HepG2 (cell line): Measurements from ENCODE around the gene CTIF. TPM values are rescaled to one million over a fixed set of nuclear protein-coding genes. Genes with fewer than 3 reads are reported as not detected.

ENCODE experiments used
- ATAC-seq: fragments of 200-7000 bp; cut with Tn5 transposase; 3 replicates; pipeline ENCODE4 v1.9.1; 2020; ENCODE audit warnings: mild to moderate bottlenecking, moderate library complexity
- BruUV-seq: library from RNA; stranded (reverse); fragments of 400-500 nt; replicated peaks from 2 replicates; lab custom pipeline; 2021; lab: Mats Ljungman, UMichigan
- CTCF ChIA-PET: fragments of 300-600 bp; formaldehyde crosslinking; extraction: SDS; loops from one replicate; lab custom pipeline; 2021; ENCODE audit warnings: low total read pairs, inconsistent platforms, low intra/inter-chr PET ratio; lab: Yijun Ruan, JAX
- POLR2A ChIA-PET: fragments of 350-600 bp; sonication (Branson Sonifier 250); formaldehyde crosslinking; loops from one replicate; lab custom pipeline; 2020; ENCODE audit warnings: antibody characterized with exemption, inconsistent platforms; lab: Yijun Ruan, JAX
- DNase-seq: peaks from one replicate; pipeline ENCODE4 v3.0.0-alpha.2; 2015; ENCODE audit warnings: low spot score
- FAIRE-seq: peaks from 3 replicates; lab custom pipeline; 2011; peaks lifted over from hg19 to GRCh38; lab: Jason Lieb, UNC
- H2AFZ ChIP-seq: one replicate; pipeline ENCODE4 v1.6.1; 2011; ENCODE audit warnings: low read length, inconsistent platforms
- H3K27ac ChIP-seq: fragments of 300-600 bp; 3 replicates; pipeline ENCODE4 v1.8.0; 2011; ENCODE audit warnings: mixed run types, mild to moderate bottlenecking, mixed read lengths, low read length, inconsistent platforms; ENCODE audit not compliant: insufficient read depth; ENCODE audit errors: extremely low read length
- H3K27me3 ChIP-seq, 2 experiments: fragments of 200-600 bp in 1 of 2; 2 replicates in 1 of 2; 3 replicates in 1 of 2; pipeline versions ENCODE4 v1.6.0 to v1.8.0; 2011; ENCODE audit warnings: low read length in 2 of 2, mild to moderate bottlenecking in 2 of 2, moderate library complexity in 2 of 2, inconsistent platforms in 1 of 2; ENCODE audit not compliant: insufficient read depth in 2 of 2, control insufficient read depth in 1 of 2
- H3K36me3 ChIP-seq, 2 experiments: fragments of 200-600 bp in 1 of 2; replicated peaks in 1 of 2; 2 replicates in 1 of 2; 3 replicates in 1 of 2; pipeline versions ENCODE4 v1.5.1 to v1.8.0; 2011; ENCODE audit warnings: low read length in 2 of 2, inconsistent platforms in 1 of 2; ENCODE audit not compliant: insufficient read depth in 2 of 2, control insufficient read depth in 1 of 2
- H3K4me1 ChIP-seq: 2 replicates; pipeline ENCODE4 v1.5.1; 2012; ENCODE audit warnings: low read length, inconsistent platforms; ENCODE audit not compliant: insufficient read depth
- H3K4me2 ChIP-seq: 2 replicates; pipeline ENCODE4 v1.6.0; 2011; ENCODE audit warnings: low read depth, low read length, inconsistent platforms
- H3K4me3 ChIP-seq, 3 experiments: fragments of 200-600 bp in 1 of 3; sonication (generic), shearing (Covaris generic) in 1 of 3; replicated peaks in 1 of 3; 2 replicates each; pipeline ENCODE4 v1.5.1; 2011 to 2016; ENCODE audit warnings: low read length in 3 of 3, inconsistent platforms in 2 of 3, low read depth in 2 of 3, mild to moderate bottlenecking in 2 of 3, control low read depth in 1 of 3, mixed read lengths in 1 of 3; ENCODE audit not compliant: insufficient read depth in 1 of 3
- H3K79me2 ChIP-seq: one replicate; pipeline ENCODE4 v1.6.1; 2011; ENCODE audit warnings: low read length, inconsistent platforms; ENCODE audit not compliant: insufficient read depth
- H3K9ac ChIP-seq: 2 replicates; pipeline ENCODE4 v1.6.0; 2011; ENCODE audit warnings: mild to moderate bottlenecking, low read depth, low read length, inconsistent platforms; ENCODE audit not compliant: insufficient read depth
- H3K9me3 ChIP-seq: 2 replicates; pipeline ENCODE4 v1.5.1; 2012; ENCODE audit warnings: mild to moderate bottlenecking, low read length
- H4K20me1 ChIP-seq: 2 replicates; pipeline ENCODE4 v1.6.0; 2011; ENCODE audit warnings: inconsistent platforms, mild to moderate bottlenecking, low read length, moderate library complexity; ENCODE audit not compliant: insufficient read depth
- ATF2 ChIP-seq: sonication (generic); formaldehyde crosslinking; IDR thresholded peaks from 2 replicates; pipeline ENCODE4 v1.4.0; 2020; ENCODE audit warnings: missing genetic modification reagents
- CAMTA2 ChIP-seq: sonication (generic); formaldehyde crosslinking; IDR thresholded peaks from 2 replicates; pipeline ENCODE4 v1.4.0; 2020; ENCODE audit warnings: mild to moderate bottlenecking, missing genetic modification reagents, borderline replicate concordance
- HMG20A ChIP-seq: IDR thresholded peaks from 2 replicates; pipeline ENCODE4 v1.6.1; 2016; ENCODE audit warnings: borderline replicate concordance
- JARID2 ChIP-seq: sonication (generic); formaldehyde crosslinking; IDR thresholded peaks from 2 replicates; pipeline ENCODE4 v1.8.1; 2023; ENCODE audit warnings: missing genetic modification reagents, inconsistent platforms; ENCODE audit not compliant: insufficient replicate concordance
- JUND ChIP-seq: sonication (generic); formaldehyde crosslinking; IDR thresholded peaks from 2 replicates; pipeline ENCODE4 v1.8.0; 2022; ENCODE audit warnings: mild to moderate bottlenecking, missing genetic modification reagents
- KMT2A ChIP-seq: sonication (generic); formaldehyde crosslinking; IDR thresholded peaks from 2 replicates; pipeline ENCODE4 v1.4.0; 2020; ENCODE audit warnings: missing genetic modification reagents
- PPARG ChIP-seq: conservative IDR thresholded peaks from 2 replicates; pipeline ENCODE4 v1.6.1; 2016; ENCODE audit warnings: missing biosample characterization, missing genetic modification reagents
- RNF219 ChIP-seq: sonication (generic); formaldehyde crosslinking; IDR thresholded peaks from 2 replicates; pipeline ENCODE4 v1.5.0; 2020; ENCODE audit warnings: mild to moderate bottlenecking, missing genetic modification reagents
- ZNF354B ChIP-seq: sonication (generic); formaldehyde crosslinking; IDR thresholded peaks from 2 replicates; pipeline ENCODE4 v1.8.0; 2022; ENCODE audit warnings: mild to moderate bottlenecking, missing genetic modification reagents
- ZNF383 ChIP-seq: sonication (generic); formaldehyde crosslinking; IDR thresholded peaks from 2 replicates; pipeline ENCODE4 v1.4.0; 2020; ENCODE audit warnings: missing genetic modification reagents, mild to moderate bottlenecking, borderline replicate concordance
- ZNF746 ChIP-seq: sonication (generic); formaldehyde crosslinking; IDR thresholded peaks from 2 replicates; pipeline ENCODE4 v1.8.0; 2022; ENCODE audit warnings: mild to moderate bottlenecking, missing genetic modification reagents
- WGBS: methylation state at CpG from one replicate; pipeline ENCODE4 v1.1.6; 2017; ENCODE audit warnings: low lambda C conversion rate; 5-methylcytosine and 5-hydroxymethylcytosine counted together
- in situ Hi-C: cut with HindIII; loops from 2 replicates; pipeline ENCODE4 v1.10.0; 2017; ENCODE audit warnings: low pct_unique_long_range_greater_than_20kb; ENCODE audit not compliant: extremely low pct_ligation_motif_present
- intact Hi-C: fragments of 100-400 bp; cut with micrococcal nuclease; formaldehyde crosslinking; loops from one replicate; pipeline ENCODE4 v1.10.0; 2022; ENCODE audit not compliant: unreplicated experiment
- polyA plus RNA-seq, 8 experiments: library from polyadenylated mRNA; depleted of rRNA in 3 of 8; stranded (reverse) in 7 of 8; unstranded in 1 of 8; fragments of >200 nt; fragmentation: Illumina TruSeq in 4 of 8; extraction: Trizol in 4 of 8; gene quantifications; 2 replicates each; pipeline versions ENCODE4 v1.2.1 to v1.2.3, GENCODE V29; 2011 to 2016; ENCODE audit warnings: low read depth in 4 of 8, missing spikeins in 1 of 8, mixed read lengths in 1 of 8; ENCODE audit not compliant: insufficient read depth in 1 of 8
- total RNA-seq, 5 experiments: library from RNA; depleted of rRNA; stranded (reverse); fragments of >200 nt; fragmentation: Illumina TruSeq; extraction: Trizol; gene quantifications; 2 replicates each; pipeline ENCODE4 v1.2.3, GENCODE V29; 2016; ENCODE audit warnings: low read depth in 1 of 5
- TF ChIP-seq, protein P1 (sequence below): IDR thresholded peaks from 2 replicates; pipeline ENCODE4 v1.6.1; 2016
- TF ChIP-seq, protein P2 (sequence below): sonication (generic); formaldehyde crosslinking; IDR thresholded peaks from 2 replicates; pipeline ENCODE4 v1.5.0; 2020; ENCODE audit warnings: mild to moderate bottlenecking, missing genetic modification reagents
- TF ChIP-seq, protein P3 (sequence below): sonication (generic); formaldehyde crosslinking; IDR thresholded peaks from 2 replicates; pipeline ENCODE4 v1.8.1; 2023; ENCODE audit warnings: missing genetic modification reagents, mild to moderate bottlenecking, borderline replicate concordance

CTIF gene
- total and polyA plus RNA-seq, 2 of the 13 experiments (the other 11 are each of a cell fraction or from before 2014, with no cell fraction given) = 18.2 to 28.0 TPM

DNA sequence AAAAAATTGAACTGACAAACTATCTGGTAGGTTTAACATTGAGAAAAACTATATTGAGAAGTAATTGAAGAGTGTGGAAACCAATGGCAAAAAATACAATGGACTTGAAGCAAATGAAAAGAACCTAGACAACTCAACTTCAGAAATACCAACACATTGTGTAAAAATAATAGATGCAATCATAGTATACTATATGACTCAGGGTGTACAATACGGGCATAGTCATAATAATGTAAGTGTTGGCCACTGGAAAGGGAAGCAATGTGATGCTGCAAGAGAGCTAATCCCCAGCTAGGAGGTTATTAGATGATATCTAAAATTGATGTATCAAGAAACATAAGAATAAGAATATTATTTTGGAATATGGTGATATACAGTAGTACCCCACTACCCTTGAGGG lies 366.7 kb downstream of the CTIF start (continued):
- TF ChIP-seq, protein P1, sequence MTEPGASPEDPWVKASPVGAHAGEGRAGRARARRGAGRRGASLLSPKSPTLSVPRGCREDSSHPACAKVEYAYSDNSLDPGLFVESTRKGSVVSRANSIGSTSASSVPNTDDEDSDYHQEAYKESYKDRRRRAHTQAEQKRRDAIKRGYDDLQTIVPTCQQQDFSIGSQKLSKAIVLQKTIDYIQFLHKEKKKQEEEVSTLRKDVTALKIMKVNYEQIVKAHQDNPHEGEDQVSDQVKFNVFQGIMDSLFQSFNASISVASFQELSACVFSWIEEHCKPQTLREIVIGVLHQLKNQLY (CRISPR knock-in tag) = no peak
- TF ChIP-seq ZNF746 (CRISPR knock-in tag) (no peak), CAMTA2 (CRISPR knock-in tag) (no peak), ZNF383 (no peak), ZNF354B (CRISPR knock-in tag) (no peak), ATF2 (CRISPR knock-in tag) (no peak), RNF219 (CRISPR knock-in tag) (no peak)

DNA sequence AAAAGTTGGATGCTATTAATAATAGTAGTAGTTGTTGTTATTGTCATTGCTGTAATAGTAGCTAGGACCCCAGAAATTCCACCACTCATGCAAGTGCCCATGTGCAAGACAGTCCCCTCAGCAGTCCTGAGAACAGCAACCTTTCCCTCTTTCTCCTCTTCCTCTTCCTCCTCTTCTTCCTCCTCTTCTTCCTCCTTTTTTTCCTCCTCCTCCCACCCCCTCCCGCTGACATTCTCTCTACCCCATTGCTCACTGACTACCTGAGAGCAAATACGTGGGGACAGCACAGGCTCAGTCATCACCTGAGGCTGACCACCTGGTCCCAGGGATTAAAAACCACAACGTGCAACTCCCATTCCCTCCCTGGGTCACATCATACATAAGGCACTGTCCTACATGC lies 370.1 kb downstream of the CTIF start:
- Histone ChIP-seq H3K27me3 (no peaks in the 10 kb centered on the region), H3K4me3 (no peak overlapping the region), H3K4me2 (no peak overlapping the region), H3K4me1 (peaks cover 30% of the 10 kb centered on the region), H3K79me2 (no peaks in the 10 kb centered on the region), H3K36me3 (no peaks in the 10 kb centered on the region), H3K9me3 (no peaks in the 10 kb centered on the region), H3K27ac (no peak overlapping the region), H3K9ac (no peak overlapping the region), H2AFZ (no peak overlapping the region), H4K20me1 (no peaks in the 10 kb centered on the region)
- BruUV-seq = no TSS peak
- ATAC-seq (no peak), DNase-seq (no peak), FAIRE-seq (no peak)
- in situ Hi-C loops (no loop called here), intact Hi-C loops (no loop called here)
- TF ChIP-seq, protein P2, sequence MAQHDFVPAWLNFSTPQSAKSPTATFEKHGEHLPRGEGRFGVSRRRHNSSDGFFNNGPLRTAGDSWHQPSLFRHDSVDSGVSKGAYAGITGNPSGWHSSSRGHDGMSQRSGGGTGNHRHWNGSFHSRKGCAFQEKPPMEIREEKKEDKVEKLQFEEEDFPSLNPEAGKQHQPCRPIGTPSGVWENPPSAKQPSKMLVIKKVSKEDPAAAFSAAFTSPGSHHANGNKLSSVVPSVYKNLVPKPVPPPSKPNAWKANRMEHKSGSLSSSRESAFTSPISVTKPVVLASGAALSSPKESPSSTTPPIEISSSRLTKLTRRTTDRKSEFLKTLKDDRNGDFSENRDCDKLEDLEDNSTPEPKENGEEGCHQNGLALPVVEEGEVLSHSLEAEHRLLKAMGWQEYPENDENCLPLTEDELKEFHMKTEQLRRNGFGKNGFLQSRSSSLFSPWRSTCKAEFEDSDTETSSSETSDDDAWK (CRISPR knock-in tag) = no peak
- TF ChIP-seq JUND (no peak), JARID2 (no peak), PPARG (CRISPR knock-in tag) (no peak), HMG20A (CRISPR knock-in tag) (no peak), KMT2A (no peak)
- TF ChIP-seq, protein P3, sequence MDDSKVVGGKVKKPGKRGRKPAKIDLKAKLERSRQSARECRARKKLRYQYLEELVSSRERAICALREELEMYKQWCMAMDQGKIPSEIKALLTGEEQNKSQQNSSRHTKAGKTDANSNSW = no peak
- ChIA-PET CTCF (no interaction called here), POLR2A (no interaction called here)
- WGBS = 57% methylated on average over 3 of the region's 3 CpGs
